HK-2 (cell line): ENCODE measurements around the gene RAB40AL.
A peak's percentile ranks its signal among the peaks of the same experiment; 100 is the strongest.
"Not testable (repeated sequence)": the region's sequence is repeated elsewhere in the genome, so short reads cannot be mapped to it uniquely, and the experiment has no call there.

Experiments
- DNase-seq: peaks from one replicate; pipeline ENCODE4 v3.0.0-alpha.2; 2018; ENCODE audit not compliant: unreplicated experiment

RAB40AL gene, protein sequence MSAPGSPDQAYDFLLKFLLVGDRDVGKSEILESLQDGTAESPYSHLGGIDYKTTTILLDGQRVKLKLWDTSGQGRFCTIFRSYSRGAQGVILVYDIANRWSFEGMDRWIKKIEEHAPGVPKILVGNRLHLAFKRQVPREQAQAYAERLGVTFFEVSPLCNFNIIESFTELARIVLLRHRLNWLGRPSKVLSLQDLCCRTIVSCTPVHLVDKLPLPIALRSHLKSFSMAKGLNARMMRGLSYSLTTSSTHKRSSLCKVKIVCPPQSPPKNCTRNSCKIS

DNA sequence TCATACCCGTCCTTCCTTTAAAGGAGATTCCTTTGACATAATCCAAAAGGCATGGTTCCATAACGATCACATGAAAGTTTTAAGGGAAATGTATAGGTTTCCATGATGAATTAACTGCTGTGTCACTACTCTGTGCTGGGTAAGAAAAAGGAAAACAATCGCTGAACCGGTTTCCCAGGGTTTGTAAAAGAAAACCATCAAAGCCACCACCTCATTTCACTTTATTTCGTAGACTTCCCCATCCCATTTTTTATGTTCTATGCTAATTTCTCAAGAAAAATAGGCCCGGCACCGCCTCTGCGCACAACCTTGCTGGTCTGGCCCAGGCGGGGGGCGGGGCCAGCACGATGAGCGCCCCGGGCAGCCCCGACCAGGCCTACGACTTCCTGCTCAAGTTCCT is at the start of gene RAB40AL:
TSS of gene RAB40AL (plus strand) at position 301 of the 400 bp plus-strand sequence. CDS start at position 348, 47 bp downstream.
- not testable (repeated sequence) for DNase-seq

DNA sequence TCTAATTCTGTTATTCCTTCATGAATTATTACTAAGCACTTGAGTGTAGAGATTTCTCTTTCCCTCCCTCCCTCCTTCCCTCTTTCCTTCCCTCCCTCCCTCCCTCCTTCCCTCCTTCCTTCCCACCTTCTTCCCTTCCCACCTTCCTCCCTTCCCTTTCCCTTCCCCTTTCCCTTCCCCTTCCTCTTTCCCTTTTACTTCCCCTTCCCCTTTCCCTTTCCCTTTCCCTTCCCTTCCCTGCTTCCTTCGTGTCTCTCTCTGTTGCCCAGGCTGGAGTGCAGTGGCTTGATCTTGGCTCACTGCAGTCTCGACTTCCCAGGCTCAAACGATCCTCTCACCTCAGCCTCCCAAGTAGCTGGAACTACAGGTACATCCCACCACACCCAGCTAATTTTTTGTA is 49.4 kb upstream of the RAB40AL start:
- DNase-seq = no peak

DNA sequence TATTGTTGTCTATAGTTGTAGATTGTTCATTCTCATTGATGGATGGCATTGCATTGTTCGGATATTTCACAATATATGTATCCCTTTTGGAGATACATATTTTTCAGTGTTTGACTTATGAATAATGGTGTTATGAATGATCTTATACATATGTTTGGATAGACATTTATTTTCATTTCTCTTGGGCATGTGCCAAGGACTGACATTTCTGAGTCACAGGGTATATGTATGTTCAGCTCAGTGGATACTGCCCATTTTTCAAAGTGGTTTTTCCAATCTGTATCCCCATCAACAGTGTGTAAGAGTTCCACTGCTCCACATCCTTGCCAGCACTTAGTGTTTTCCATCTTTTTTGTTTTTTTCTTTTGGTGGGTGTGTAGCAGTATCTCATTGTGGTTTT is 45.0 kb upstream of the RAB40AL start:
- no peak for DNase-seq

DNA sequence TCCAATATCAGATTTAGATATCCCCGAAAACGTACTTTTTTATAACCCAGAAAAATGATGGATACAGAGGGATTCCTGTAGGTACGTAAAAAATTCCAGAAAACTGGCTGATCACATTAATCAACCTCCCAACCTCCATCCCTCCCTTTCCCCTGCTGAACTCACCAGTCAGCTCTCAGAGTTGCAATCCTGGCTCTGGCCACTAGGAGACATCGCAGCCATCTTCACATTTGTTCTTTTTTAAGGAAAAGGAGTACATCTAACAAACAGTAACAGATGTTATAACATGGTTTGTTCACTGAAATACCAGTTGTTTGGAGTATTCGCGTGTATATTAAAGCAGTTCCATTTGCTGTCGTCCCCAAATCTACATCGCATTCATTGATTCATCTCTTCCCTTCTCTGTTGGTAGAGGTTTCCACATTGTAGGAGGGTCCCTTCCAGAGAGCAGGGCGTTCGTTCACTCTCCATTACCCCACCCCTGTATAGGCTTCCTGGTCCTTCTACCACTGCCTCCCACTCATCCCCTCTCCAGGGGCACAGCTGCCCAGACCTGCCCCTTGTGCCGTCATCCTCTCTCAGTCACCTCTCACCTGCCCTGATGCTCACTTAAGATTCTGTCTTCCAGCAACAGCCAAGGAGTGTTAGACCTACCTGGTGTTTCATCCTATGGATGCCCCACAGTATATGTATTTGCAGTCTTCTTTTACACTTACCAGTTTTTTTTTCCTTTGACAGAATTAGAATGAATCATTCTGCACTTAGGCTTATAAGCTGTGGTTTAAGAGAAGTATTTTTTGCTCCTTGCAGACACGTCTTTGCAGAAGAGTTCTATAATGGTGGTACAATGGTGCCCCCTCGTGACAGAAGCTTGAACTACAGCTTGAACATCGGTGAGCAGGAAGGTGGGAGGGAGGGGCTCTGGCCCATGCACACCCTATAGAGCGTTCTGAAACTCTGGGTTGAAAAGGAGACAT is 36.8 kb upstream of the RAB40AL start:
- DNase-seq = peak; percentile 71

DNA sequence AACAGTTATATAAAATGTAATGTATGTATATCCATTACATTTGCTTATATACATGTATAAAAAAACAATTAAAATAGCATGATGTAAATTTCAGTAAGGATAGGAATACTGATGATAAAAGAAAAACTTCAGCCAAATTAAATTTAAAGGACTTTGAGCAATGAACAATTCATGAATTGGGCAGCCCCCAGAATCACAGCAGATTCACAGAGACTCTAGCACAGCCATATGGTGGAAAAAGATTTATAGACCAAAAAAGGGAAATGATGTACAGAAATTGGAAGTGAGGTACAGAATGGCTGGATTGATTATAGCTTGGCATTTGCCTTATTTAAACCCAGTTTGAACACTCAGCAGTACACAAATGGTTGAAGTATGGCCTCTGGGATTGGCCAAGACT is 34.7 kb upstream of the RAB40AL start:
- no peak for DNase-seq

DNA sequence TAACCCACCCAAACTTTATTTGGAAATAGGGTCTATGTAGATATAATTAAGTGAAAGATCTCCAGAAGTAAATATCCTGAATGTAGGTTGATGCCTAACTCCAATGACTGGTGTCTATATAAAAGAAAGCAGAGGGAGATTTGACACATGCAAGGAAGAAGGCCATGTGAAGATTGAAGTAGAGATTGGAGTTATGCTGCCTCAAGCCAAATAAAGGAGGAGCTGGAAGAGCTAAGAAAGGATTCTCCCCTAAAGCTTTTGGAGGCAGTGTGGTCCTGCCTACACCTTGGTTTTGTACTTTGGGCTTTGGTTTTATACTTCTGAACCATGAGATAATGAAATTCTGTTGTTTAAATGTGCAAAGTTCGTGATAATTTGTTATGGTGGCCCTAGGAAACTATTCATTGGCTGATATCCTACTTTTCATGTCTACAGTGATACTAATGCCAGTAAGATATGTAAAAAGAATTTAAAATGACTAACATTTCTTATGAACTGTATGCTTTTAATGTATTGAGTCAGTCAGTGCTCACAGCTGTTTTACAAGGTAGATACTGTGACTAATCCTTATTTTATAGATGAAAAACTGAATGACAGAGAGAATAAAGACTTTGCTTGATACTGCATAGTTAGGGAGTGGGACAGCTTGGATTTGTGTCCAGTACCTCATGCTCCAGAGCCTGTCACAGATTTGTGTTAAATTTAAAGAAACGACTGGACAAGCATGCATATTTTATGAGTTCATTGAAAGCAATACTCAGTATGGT is 5.9 kb upstream of the RAB40AL start:
- DNase-seq = no peak

GRCh38 chrX:102934624-102935023 is 2.4 kb upstream of the RAB40AL start:
- peak; percentile 20 for DNase-seq

DNA sequence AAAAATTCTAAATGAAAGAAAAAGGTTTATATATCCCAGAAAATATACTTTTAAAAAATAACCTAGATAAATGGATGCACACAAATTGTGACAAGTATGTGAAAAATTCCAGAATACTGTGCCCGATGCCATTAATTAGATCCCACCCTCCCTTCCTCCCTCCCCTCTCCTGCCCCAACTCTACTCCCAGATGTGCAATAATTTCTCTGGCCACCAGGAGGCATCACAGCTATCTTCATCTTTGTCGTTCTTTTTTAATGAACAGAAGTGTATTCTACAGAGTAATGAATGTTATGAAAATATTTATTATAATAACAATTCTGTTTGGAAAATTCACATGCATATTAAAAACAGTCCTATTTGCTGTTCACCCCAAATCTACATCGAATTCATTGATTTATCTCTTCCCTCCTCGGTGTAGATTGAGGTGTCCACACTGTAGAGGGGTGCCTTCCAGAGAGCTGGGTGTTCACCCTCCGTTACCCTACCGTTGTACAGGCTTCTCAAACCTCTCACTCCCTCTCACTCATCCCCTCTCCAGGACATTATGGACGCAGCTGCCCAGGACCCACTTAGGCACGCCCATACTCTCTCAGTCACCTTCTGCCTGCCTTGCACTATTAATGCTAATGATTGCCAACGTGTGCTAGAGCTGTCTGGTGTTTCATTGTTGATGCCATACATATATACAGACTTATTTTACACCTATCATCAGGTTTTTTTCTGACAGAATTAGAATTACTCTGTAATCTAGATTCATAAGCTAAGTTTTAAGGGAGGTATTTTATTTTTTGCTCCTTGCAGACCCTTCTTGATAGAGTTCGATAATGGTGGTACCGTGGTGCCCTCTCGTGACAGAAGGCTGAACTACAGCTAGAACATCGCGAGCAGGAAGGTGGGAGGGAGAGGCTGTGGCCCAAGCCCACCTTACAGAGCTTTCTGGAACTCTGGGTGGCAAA is 14.1 kb downstream of the RAB40AL start:
- peak; percentile 47 for DNase-seq

- no peak for DNase-seq
These were observed 20.7 kb downstream of the RAB40AL start for GRCh38 chrX:102957751-102958150.

- DNase-seq = no peak
These were observed 21.7 kb downstream of the RAB40AL start for GRCh38 chrX:102958794-102959193.

DNA sequence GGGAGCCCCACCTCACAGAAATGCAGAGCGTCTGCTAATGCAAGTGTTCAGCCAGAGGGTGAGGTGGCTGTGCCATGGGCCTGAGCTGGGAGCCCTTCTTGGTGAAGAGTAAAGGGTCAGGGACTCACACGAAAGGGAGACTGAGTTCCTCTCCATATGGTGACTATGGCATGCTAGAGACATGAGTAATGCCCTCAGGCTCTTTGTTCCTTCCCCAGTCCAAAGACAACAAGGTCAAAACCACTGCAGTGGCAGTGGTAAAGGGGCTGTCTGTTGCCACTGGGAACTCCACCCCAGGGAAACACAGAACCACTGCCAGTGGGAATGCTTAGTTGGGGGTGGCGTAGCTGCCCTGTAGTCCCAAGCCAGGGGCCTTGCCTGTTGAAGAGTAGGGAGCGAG is 22.4 kb downstream of the RAB40AL start:
- peak; percentile 2 for DNase-seq

DNA sequence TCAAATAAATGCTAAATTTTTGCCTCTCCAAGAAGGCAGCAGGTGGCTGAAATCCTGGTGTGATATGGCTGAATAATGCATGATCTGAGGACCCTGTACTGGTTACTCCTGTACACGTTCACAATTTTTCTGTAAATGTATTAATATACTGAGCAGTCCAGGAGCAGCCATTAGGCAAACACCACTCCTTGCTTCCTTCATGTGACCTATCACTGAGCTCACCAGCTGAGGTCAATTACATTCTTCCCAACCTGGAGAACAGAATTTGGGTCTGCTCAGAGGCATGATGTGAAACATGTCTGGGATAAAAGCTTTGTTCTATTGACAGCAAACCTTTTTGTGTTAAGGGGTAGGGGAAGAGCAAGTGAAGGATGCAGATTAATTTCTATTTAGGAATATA is 26.9 kb downstream of the RAB40AL start:
- DNase-seq = no peak

DNA sequence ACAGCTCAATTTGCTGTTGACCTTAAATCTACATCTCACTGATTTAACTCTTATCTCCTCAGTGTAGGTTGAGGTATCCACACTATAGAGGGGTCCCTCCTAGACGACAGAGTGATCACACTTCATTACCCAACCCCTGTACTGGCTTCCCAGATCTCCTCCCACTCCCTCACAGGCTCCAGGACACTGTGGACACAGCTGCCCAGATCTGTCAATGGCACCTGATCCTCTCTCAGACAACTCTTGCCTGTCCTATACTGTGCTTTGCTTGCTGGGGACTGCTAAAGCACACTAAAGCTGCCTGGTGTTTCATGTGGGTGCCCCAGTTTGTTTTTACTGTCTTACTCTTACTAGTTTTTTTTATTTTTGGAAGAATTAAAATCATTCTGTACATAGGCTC is 27.9 kb downstream of the RAB40AL start:
- no peak for DNase-seq

GRCh38 chrX:102966701-102967100 is 29.6 kb downstream of the RAB40AL start:
- DNase-seq = no peak

DNA sequence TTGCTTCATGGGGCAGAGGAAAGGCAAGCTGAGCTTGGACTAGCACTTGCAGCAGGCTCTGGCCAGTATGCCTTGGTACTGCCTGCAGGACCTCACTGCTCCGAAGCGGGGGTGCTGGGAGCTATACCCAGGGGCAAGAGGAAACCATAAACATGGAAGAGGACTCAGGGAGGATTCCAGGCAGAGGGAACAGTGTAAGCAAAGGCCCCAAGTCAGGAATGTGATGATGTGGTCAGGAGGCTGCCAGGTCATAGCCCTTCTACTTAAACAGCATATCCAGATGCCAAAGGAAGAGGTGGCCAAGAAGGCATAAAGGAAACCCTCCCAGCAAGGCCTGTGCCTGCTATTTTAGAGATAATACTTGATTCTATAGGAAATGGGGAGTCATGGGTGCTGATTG is 31.1 kb downstream of the RAB40AL start:
- DNase-seq = no peak

GRCh38 chrX:102971536-102971935 is 34.5 kb downstream of the RAB40AL start:
- DNase-seq = not testable (repeated sequence)

GRCh38 chrX:102975016-102975415 is 37.9 kb downstream of the RAB40AL start:
- no peak for DNase-seq

GRCh38 chrX:102976286-102976685 is 39.2 kb downstream of the RAB40AL start:
- no peak for DNase-seq

- no peak for DNase-seq
These were observed 39.9 kb downstream of the RAB40AL start for GRCh38 chrX:102976793-102977495.

GRCh38 chrX:102978594-102978993 is 41.5 kb downstream of the RAB40AL start:
- DNase-seq = no peak
